B cell (primary cell): Measurements from ENCODE around the gene C10orf90.

Experiments used
- EZH2 ChIP-seq: IDR thresholded peaks from 2 replicates; pipeline ENCODE4 v1.6.1; 2012; ENCODE audit warnings: borderline replicate concordance, low read depth, mild to moderate bottlenecking, moderate library complexity, low read length; ENCODE audit not compliant: insufficient read depth, poor library complexity, severe bottlenecking
- TF ChIP-seq, protein P1 (sequence below): fragments of 200-600 bp; IDR thresholded peaks from one replicate; pipeline ENCODE4 v1.8.0; 2022; ENCODE audit warnings: antibody characterized with exemption, mild to moderate bottlenecking

DNA sequence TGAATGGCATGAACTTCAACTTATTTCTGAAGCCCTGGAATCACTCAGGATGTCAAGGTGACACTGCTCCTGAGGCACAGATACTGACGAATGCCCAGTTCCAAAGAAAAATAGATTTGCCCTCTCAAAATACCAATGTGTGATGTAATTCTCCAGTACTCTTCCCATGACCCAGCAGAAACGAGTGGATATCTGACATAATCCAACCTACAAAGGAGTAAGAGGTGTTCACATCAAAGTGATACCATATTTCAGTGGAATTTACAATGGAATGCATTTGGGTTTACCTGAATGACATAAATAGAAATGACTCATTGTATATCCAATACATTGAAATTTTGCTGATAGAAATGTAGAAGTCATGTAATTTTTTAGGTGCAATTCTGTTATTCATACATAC lies 161.3 kb downstream of the C10orf90 start:
- TF ChIP-seq, protein P1, sequence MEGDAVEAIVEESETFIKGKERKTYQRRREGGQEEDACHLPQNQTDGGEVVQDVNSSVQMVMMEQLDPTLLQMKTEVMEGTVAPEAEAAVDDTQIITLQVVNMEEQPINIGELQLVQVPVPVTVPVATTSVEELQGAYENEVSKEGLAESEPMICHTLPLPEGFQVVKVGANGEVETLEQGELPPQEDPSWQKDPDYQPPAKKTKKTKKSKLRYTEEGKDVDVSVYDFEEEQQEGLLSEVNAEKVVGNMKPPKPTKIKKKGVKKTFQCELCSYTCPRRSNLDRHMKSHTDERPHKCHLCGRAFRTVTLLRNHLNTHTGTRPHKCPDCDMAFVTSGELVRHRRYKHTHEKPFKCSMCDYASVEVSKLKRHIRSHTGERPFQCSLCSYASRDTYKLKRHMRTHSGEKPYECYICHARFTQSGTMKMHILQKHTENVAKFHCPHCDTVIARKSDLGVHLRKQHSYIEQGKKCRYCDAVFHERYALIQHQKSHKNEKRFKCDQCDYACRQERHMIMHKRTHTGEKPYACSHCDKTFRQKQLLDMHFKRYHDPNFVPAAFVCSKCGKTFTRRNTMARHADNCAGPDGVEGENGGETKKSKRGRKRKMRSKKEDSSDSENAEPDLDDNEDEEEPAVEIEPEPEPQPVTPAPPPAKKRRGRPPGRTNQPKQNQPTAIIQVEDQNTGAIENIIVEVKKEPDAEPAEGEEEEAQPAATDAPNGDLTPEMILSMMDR, result no peak
- TF ChIP-seq EZH2, result no peak
